Left renal pelvis (tissue), 4 donors: ENCODE results near the gene STK38L. TPM values are rescaled to one million over a fixed set of nuclear protein-coding genes. Genes with fewer than 3 reads are reported as not detected.

Experiments
- DNase-seq, 4 donors: peaks; one replicate each; pipeline ENCODE4 v3.0.0-alpha.2; 2013; ENCODE audit warnings: low read depth in 4 of 4, low spot score in 3 of 4
- polyA plus RNA-seq, 4 donors: library from polyadenylated mRNA; unstranded; fragments of 120-200 nt; gene quantifications; one replicate each; pipeline ENCODE4 v1.2.1, GENCODE V29; 2013; ENCODE audit not compliant: insufficient read length in 4 of 4

STK38L gene
- polyA plus RNA-seq, 4 donors, result 30.7 to 59.7 (median 40.7) TPM

- DNase-seq, result no peak
These were observed 29.0 kb downstream of the STK38L start for GRCh38 chr12:27273114-27273513.

DNA sequence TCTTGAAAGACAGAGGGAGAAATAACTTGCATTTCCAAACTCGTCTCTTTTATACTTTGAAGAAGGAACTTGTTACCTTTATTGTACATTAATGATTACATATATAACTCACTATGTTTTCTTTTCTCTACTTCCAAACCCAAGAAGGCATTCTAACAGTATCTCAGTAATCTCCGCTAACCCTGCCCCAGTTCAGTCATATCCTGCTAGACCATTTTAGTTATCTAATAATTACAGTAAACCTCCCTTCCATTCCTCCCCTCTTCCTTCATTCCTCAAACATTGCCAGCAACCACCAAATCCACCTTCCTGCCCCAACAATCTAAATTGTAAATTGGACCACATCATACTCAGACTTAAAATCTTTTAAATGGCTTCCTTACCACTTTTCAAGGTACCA is 30.6 kb downstream of the STK38L start:
- no peak for DNase-seq

DNA sequence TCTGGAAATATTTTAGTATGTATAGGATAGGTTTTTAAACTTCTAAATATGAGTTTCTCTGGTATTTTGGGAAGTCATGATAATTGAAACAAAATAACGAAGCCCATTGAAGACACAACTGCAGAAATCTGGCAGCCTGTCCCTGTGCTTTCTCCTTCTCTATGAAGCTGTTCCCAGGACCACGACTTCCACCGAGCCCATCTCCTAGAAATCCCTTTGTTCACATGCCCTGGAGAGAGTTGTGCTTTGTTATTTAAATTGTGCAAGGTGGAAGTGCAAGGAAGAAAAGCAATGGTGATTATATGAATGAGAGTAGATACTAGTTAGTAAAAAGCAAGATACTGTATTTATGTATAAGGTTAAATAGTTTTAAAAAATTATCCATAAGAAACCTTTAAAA is 32.2 kb downstream of the STK38L start:
- DNase-seq, result no peak

GRCh38 chr12:27277846-27278260 is 33.8 kb downstream of the STK38L start:
- DNase-seq, result no peak

DNA sequence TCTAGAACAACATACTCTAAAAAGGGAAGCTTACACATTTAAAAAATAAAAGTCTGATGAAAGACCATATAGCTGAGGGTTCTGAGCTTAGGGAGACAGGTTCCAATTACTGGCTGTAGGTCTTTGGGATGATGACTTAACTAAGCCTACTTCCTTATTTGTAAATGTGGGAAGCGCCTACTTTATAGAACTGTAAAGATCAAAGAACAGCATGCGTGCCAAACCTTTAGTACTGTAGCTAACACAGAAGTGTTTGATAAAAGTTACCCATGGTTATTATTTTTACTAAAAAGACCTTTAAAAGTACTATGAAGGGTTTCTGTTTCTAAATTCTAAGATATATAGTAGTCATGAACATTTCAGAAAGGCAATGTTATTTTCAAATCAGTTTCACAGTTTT is 35.7 kb downstream of the STK38L start:
- no peak for DNase-seq

DNA sequence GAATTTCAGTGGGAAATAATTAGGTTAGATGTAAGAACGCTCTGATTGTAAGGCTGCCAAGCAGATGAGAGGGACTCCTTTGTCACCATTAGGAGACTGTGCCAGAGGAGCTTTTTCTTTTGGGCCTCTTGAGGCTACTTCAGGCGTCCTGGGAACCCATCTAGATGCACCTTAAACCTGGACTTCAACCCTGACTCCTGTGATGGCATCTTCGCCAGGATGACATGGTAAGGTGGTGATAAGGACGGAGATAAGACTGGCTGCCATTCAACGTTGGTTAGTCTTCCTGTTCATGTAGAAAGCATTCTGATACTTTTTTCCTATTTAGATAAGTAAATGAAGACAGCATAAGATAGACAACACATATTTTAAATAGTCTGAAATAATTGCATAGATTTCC is 36.3 kb downstream of the STK38L start:
- DNase-seq, result no peak

DNA sequence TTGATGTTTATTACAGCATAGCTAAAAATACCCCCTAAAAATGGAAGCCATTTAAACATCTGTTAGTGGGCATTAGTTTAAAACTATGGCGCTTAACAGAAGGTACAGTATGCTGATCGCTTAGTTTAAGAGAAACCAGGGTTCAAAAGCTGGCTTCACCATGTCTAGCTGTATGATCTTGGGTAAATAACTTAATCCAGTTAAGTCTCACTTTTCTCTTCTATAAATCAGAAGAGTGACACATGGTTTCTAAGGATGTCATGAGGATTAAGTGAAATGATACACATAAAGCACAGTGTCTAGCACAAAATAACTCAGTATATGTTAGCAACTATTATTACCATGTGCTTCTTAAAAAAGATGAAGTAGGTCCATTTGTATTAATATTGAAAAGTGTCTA is 38.7 kb downstream of the STK38L start:
- no peak for DNase-seq

- no peak for DNase-seq
These were observed 39.9 kb downstream of the STK38L start for GRCh38 chr12:27284021-27284420.

- no peak for DNase-seq
These were observed 40.7 kb downstream of the STK38L start for GRCh38 chr12:27284751-27285150.

- DNase-seq, result no peak
These were observed 41.3 kb downstream of the STK38L start for GRCh38 chr12:27285403-27285802.

- DNase-seq, result no peak
These were observed 45.3 kb downstream of the STK38L start for GRCh38 chr12:27289414-27289813.

- no peak for DNase-seq
These were observed 46.5 kb downstream of the STK38L start for GRCh38 chr12:27290501-27291168.

DNA sequence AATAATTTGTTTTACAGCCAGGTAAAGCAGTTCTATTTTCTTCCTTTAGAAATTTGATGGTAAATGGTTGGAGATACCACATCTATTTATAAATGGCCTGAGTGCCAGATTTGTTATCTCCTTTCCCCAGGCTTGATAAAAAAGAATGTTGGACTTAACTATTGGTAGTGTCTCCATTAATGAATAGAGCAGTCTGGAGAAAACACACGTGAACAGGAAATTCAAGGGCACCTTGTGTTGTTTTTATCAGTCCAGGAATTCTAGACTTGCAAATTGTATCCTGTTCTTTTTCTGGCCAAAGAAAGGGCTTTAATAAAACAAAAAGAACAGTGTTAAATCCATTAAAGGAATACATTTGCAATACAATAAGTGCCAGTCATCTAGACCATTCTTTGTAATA is 47.8 kb downstream of the STK38L start:
- DNase-seq, result no peak

- no peak for DNase-seq
These were observed 48.6 kb downstream of the STK38L start for GRCh38 chr12:27292718-27293117.

- no peak for DNase-seq
These were observed 49.4 kb downstream of the STK38L start for GRCh38 chr12:27293463-27293862.

DNA sequence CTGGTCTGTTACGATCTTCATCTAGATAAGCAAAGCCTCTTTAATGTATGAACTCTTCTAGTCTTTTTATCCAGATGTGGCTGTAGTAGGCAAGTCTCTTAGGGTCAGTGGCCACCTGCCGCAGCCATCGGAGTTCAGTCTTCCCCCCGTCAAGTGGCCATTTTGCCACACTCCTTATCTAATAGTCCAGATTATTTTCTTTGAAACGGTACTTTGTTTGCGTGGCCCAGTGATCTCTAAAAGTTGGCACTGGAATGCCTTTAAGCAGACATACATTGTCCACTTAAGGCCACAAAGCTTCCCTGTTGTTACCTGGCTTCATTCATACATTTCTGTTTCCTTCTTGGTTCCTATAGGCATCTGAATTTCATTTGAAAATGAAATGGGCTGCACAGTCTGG is 52.6 kb downstream of the STK38L start:
- DNase-seq, result no peak

DNA sequence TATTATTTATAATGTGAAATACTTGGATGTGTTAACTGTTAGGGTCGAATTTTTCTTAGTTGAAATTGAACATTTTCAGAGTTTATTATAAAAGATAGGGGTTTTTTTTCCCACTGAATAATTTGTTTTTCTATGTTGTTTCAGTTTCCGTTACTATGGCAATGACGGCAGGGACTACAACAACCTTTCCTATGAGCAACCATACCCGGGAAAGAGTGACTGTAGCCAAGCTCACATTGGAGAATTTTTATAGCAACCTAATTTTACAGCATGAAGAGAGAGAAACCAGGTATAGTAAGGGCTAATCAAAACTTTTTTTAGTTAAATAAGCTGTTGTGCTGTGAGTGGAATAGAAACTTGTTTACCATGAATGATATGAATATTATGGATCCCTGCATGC is 53.5 kb downstream of the STK38L start:
- no peak for DNase-seq

DNA sequence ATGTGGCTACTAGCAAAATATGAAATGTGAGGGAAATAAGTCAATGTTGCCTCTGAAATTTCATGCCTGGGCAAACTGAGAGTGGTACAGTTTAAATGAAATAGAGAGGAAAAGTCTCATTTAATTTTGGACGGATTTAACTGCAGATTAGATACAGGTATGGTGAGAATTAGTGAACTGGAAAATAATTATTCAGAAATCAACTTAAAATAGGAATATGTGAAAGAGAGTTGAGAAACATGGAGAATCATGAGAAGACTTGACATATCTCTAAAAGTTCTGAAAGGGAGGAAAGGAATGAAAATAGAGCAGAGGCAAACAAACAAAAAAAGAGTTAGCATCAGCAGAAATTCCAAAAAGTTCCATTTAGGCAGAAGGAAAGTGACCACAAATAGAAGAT is 55.0 kb downstream of the STK38L start:
- DNase-seq, result no peak

- DNase-seq, result no peak
These were observed 56.1 kb downstream of the STK38L start for GRCh38 chr12:27300226-27300625.

GRCh38 chr12:27303139-27304111 is 59.3 kb downstream of the STK38L start:
- DNase-seq, result no peak

DNA sequence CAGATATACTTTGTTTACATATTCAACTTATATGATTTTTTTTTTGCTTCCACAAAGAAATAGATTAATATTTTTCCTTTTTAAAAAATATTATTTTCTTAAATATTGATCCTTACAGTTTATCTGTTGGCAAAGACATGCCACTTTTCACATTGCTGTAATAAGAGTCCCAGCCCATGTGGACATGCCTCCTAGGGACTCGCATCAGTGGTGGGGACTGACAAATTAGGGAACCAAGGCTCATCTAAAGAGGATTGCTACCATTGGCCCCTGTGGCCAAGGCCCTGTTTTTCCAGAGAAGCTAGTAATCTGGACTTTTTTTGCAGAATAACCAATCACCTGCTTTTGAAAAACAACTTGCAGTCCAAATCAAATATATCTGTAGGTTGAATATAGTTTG is 60.8 kb downstream of the STK38L start:
- DNase-seq, result no peak
